B cell (primary cell): ENCODE data around the gene CABLES1. TPM values are rescaled to one million over a fixed set of nuclear protein-coding genes. Genes with fewer than 3 reads are reported as not detected.

ENCODE experiments used
- ATAC-seq: fragments of 200-7000 bp; cut with Tn5 transposase; one replicate; pipeline ENCODE4 v1.10.0; 2021; ENCODE audit warnings: low read depth, mild to moderate bottlenecking, moderate number of reproducible peaks, moderate library complexity
- CTCF ChIA-PET: fragments of 350-600 bp; sonication (Branson Sonifier 250); formaldehyde crosslinking; loops from one replicate; lab custom pipeline; 2021; ENCODE audit warnings: antibody characterized with exemption, inconsistent platforms; lab: Charles Lee
- POLR2A ChIA-PET: fragments of 350-600 bp; sonication (Branson Sonifier 250); formaldehyde crosslinking; loops from one replicate; lab custom pipeline; 2021; ENCODE audit warnings: antibody characterized with exemption; lab: Charles Lee
- DNase-seq: peaks from one replicate; pipeline ENCODE4 v3.0.0; 2013
- H2AFZ ChIP-seq: 2 replicates; pipeline ENCODE4 v1.6.1; 2012; ENCODE audit warnings: mild to moderate bottlenecking, low read depth, low read length; ENCODE audit not compliant: insufficient read depth, poor library complexity, severe bottlenecking
- H3K27ac ChIP-seq, 2 donors: 1 replicate in 1 of 2; 2 replicates in 1 of 2; pipeline ENCODE4 v1.5.1; 2012 to 2013; ENCODE audit warnings: low read length in 2 of 2, mild to moderate bottlenecking in 2 of 2, moderate library complexity in 1 of 2
- H3K27me3 ChIP-seq, 4 experiments: fragments of 200-600 bp in 1 of 4; sonication (generic) in 1 of 4; replicated peaks in 1 of 4; 1 replicate in 2 of 4; 2 replicates in 2 of 4; pipeline versions ENCODE4 v1.6.1 to v1.7.0; 2013 to 2016; ENCODE audit warnings: low read length in 3 of 4, mild to moderate bottlenecking in 2 of 4, mixed read lengths in 1 of 4, moderate library complexity in 1 of 4; ENCODE audit not compliant: insufficient read depth in 4 of 4, control insufficient read depth in 3 of 4; ENCODE audit errors: control extremely low read depth in 1 of 4
- H3K36me3 ChIP-seq, 2 experiments: replicated peaks in 1 of 2; 1 replicate in 1 of 2; 2 replicates in 1 of 2; pipeline versions ENCODE4 v1.6.1 to v1.7.1; 2013; ENCODE audit warnings: low read length in 1 of 2; ENCODE audit not compliant: insufficient read depth in 2 of 2, control insufficient read depth in 1 of 2; ENCODE audit errors: control extremely low read depth in 1 of 2, extremely low read depth in 1 of 2
- H3K4me1 ChIP-seq, 2 donors: fragments of 200-600 bp in 1 of 2; sonication (generic) in 1 of 2; 1 replicate in 1 of 2; 2 replicates in 1 of 2; pipeline versions ENCODE4 v1.5.1 to v1.6.1; 2013 to 2017; ENCODE audit warnings: low read length in 2 of 2; ENCODE audit not compliant: control insufficient read depth in 2 of 2, insufficient read depth in 2 of 2
- H3K4me2 ChIP-seq: replicated peaks from 2 replicates; pipeline ENCODE3; 2012; ENCODE audit warnings: mild to moderate bottlenecking, low read depth, low read length; ENCODE audit not compliant: poor library complexity, severe bottlenecking
- H3K4me3 ChIP-seq, 5 experiments: fragments of 200-600 bp in 1 of 5; sonication (generic) in 1 of 5; 1 replicate in 3 of 5; 2 replicates in 2 of 5; pipeline versions ENCODE4 v1.5.1 to v1.7.0; 2011 to 2016; ENCODE audit warnings: low read length in 4 of 5, mild to moderate bottlenecking in 4 of 5, low read depth in 2 of 5, control low read depth in 1 of 5, moderate library complexity in 1 of 5; ENCODE audit not compliant: insufficient read depth in 1 of 5; ENCODE audit errors: control extremely low read depth in 1 of 5, extremely low read depth in 1 of 5
- H3K79me2 ChIP-seq: fragments of 200-600 bp; sonication (generic); one replicate; pipeline ENCODE4 v1.6.0; 2016; ENCODE audit warnings: low read length; ENCODE audit not compliant: control insufficient read depth, insufficient read depth
- H3K9ac ChIP-seq: fragments of 200-600 bp; sonication (generic); 2 replicates; pipeline ENCODE4 v1.6.1; 2017; ENCODE audit warnings: mild to moderate bottlenecking, low read length, moderate library complexity
- H3K9me3 ChIP-seq, 3 donors: one replicate each; pipeline versions ENCODE4 v1.6.1 to v1.7.1; 2013; ENCODE audit warnings: low read length in 2 of 3; ENCODE audit not compliant: control insufficient read depth in 2 of 3, insufficient read depth in 1 of 3; ENCODE audit errors: control extremely low read depth in 1 of 3
- H4K20me1 ChIP-seq: 2 replicates; pipeline ENCODE4 v1.6.0; 2012; ENCODE audit warnings: mild to moderate bottlenecking, low read length; ENCODE audit not compliant: insufficient read depth, control insufficient read depth, poor library complexity, severe bottlenecking
- H3K27ac Mint-ChIP-seq: one replicate; pipeline ENCODE4 v1.8.0; 2021; ENCODE audit warnings: mixed read lengths
- H3K27me3 Mint-ChIP-seq: one replicate; pipeline ENCODE4 v1.8.0; 2021; ENCODE audit warnings: mixed read lengths
- H3K4me1 Mint-ChIP-seq: one replicate; pipeline ENCODE4 v1.8.0; 2021; ENCODE audit warnings: mixed read lengths
- H3K4me3 Mint-ChIP-seq: one replicate; pipeline ENCODE4 v1.8.0; 2021; ENCODE audit warnings: mixed read lengths
- H3K9me3 Mint-ChIP-seq: one replicate; pipeline ENCODE4 v1.8.0; 2022; ENCODE audit warnings: mixed read lengths; ENCODE audit not compliant: insufficient read depth
- EZH2 ChIP-seq: IDR thresholded peaks from 2 replicates; pipeline ENCODE4 v1.6.1; 2012; ENCODE audit warnings: borderline replicate concordance, low read depth, mild to moderate bottlenecking, moderate library complexity, low read length; ENCODE audit not compliant: insufficient read depth, poor library complexity, severe bottlenecking
- WGBS: methylation state at CpG from one replicate; pipeline ENCODE4 v1.1.5; 2013; ENCODE audit warnings: missing lambda C conversion rate; ENCODE audit not compliant: insufficient coverage; 5-methylcytosine and 5-hydroxymethylcytosine counted together
- intact Hi-C: fragments of 100-400 bp; cut with micrococcal nuclease; formaldehyde crosslinking; loops from one replicate; pipeline ENCODE4 v1.10.0; 2022
- polyA plus RNA-seq: library from polyadenylated mRNA; depleted of rRNA; stranded (reverse); fragments of >200 nt; gene quantifications from 2 replicates; pipeline ENCODE4 v1.2.3, GENCODE V29; 2012
- total RNA-seq, 2 donors: library from RNA; stranded (reverse); fragments of 120-200 nt in 1 of 2; gene quantifications; 1 replicate in 1 of 2; 2 replicates in 1 of 2; pipeline versions ENCODE4 v1.2.3 to v1.2.4, GENCODE V29; 2013 to 2022
- TF ChIP-seq, protein P1 (sequence below): fragments of 200-600 bp; IDR thresholded peaks from one replicate; pipeline ENCODE4 v1.8.0; 2022; ENCODE audit warnings: antibody characterized with exemption, mild to moderate bottlenecking

The CABLES1 gene
- total and polyA plus RNA-seq, 2 donors (not counting 1 experiment from before 2014, with no cell fraction given) = 0.30 to 56.3 TPM

GRCh38 chr18:23186781-23187180 lies 51.5 kb downstream of the CABLES1 start:
- H3K36me3 ChIP-seq = no peaks in the 10 kb centered on the region
- ChIA-PET CTCF (no interaction called here), POLR2A (no interaction called here)
- intact Hi-C loops = no loop called here
- H3K9me3 ChIP-seq = no peaks in the 10 kb centered on the region
- no peaks in the 10 kb centered on the region for H3K79me2 ChIP-seq
- H3K4me2 ChIP-seq = no peak overlapping the region
- no peak overlapping the region for H3K4me3 ChIP-seq
- H3K27ac ChIP-seq = no peak overlapping the region
- no peak overlapping the region for H3K9ac ChIP-seq
- Mint-ChIP-seq H3K4me1 (peaks cover under 1% of the 10 kb centered on the region), H3K27ac (no peak overlapping the region), H3K9me3 (no peaks in the 10 kb centered on the region), H3K27me3 (no peaks in the 10 kb centered on the region), H3K4me3 (no peak overlapping the region)
- 96% methylated on average over 3 of the region's 4 CpGs for WGBS
- no peaks in the 10 kb centered on the region for H3K27me3 ChIP-seq
- no peak overlapping the region for H2AFZ ChIP-seq
- no peaks in the 10 kb centered on the region for H4K20me1 ChIP-seq
- no peak for DNase-seq
- H3K4me1 ChIP-seq = no peaks in the 10 kb centered on the region
- TF ChIP-seq, protein P1, sequence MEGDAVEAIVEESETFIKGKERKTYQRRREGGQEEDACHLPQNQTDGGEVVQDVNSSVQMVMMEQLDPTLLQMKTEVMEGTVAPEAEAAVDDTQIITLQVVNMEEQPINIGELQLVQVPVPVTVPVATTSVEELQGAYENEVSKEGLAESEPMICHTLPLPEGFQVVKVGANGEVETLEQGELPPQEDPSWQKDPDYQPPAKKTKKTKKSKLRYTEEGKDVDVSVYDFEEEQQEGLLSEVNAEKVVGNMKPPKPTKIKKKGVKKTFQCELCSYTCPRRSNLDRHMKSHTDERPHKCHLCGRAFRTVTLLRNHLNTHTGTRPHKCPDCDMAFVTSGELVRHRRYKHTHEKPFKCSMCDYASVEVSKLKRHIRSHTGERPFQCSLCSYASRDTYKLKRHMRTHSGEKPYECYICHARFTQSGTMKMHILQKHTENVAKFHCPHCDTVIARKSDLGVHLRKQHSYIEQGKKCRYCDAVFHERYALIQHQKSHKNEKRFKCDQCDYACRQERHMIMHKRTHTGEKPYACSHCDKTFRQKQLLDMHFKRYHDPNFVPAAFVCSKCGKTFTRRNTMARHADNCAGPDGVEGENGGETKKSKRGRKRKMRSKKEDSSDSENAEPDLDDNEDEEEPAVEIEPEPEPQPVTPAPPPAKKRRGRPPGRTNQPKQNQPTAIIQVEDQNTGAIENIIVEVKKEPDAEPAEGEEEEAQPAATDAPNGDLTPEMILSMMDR = no peak
- no peak for TF ChIP-seq EZH2
- ATAC-seq = no peak

DNA sequence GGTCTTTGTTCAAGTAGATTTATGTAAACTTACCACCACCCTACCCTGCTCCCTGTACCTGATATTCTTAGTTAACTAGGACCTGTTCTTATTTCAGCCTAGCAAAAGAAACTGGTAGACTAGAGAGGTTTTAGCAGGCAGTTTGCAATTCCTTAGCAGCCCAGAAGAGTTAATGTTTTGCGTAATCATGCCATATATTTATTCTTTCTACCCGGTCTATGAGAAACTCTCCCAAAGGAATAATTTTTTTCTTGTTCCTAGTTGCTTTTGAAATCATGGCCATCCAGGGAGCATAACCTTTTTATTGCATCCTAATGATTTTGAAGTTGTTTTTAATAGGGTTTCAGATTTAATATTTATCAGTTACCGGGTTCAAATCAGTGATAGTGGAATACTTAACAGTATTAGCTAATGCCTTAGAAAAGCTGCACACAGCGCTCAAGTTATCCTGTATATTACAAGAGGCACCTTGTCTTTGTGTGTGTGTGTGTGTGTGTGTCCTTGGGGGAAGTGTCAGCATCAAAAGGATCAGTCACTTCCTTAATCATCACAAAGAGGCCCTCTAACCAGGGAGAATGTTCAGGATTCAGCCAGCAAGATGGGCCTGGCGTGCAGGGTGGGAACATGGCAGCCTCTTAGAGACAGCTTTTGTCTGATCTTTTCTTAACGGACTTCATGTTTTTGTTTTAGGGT lies 52.9 kb downstream of the CABLES1 start:
- Histone ChIP-seq H3K36me3 (no peaks in the 10 kb centered on the region), H3K4me1 (no peaks in the 10 kb centered on the region), H3K9me3 (no peaks in the 10 kb centered on the region), H3K79me2 (no peaks in the 10 kb centered on the region), H3K27ac (no peak overlapping the region), H3K4me3 (no peak overlapping the region), H4K20me1 (no peaks in the 10 kb centered on the region), H3K9ac (no peak overlapping the region), H2AFZ (no peak overlapping the region), H3K4me2 (no peak overlapping the region), H3K27me3 (no peaks in the 10 kb centered on the region)
- TF ChIP-seq EZH2 = no peak
- TF ChIP-seq, protein P1 = no peak
- DNase-seq (no peak), ATAC-seq (no peak)
- WGBS = 92% methylated on average over 2 of the region's 6 CpGs
- CTCF ChIA-PET = no interaction called here
- intact Hi-C loops = no loop called here
- POLR2A ChIA-PET = no interaction called here
- peaks cover 4% of the 10 kb centered on the region for H3K4me1 Mint-ChIP-seq
- H3K27ac Mint-ChIP-seq = no peak overlapping the region
- H3K4me3 Mint-ChIP-seq = no peak overlapping the region
- H3K27me3 Mint-ChIP-seq = no peaks in the 10 kb centered on the region
- H3K9me3 Mint-ChIP-seq = no peaks in the 10 kb centered on the region
